Suprapubic skin (tissue), 3 donors: ENCODE measurements around the gene CLIP2.

ENCODE experiments used
- EP300 ChIP-seq: sonication (generic); formaldehyde crosslinking; IDR thresholded peaks from one replicate; pipeline ENCODE4 v1.6.1; 2017; ENCODE audit warnings: antibody characterized with exemption
- TF ChIP-seq, protein P1 (sequence below), 2 donors: fragments of 200-600 bp in 1 of 2; fragments of 450-650 bp in 1 of 2; sonication (generic) in 1 of 2; IDR thresholded peaks; one replicate each; pipeline ENCODE4 v1.5.1; 2016 to 2019; ENCODE audit warnings: antibody characterized with exemption in 2 of 2, mild to moderate bottlenecking in 1 of 2, moderate library complexity in 1 of 2

DNA sequence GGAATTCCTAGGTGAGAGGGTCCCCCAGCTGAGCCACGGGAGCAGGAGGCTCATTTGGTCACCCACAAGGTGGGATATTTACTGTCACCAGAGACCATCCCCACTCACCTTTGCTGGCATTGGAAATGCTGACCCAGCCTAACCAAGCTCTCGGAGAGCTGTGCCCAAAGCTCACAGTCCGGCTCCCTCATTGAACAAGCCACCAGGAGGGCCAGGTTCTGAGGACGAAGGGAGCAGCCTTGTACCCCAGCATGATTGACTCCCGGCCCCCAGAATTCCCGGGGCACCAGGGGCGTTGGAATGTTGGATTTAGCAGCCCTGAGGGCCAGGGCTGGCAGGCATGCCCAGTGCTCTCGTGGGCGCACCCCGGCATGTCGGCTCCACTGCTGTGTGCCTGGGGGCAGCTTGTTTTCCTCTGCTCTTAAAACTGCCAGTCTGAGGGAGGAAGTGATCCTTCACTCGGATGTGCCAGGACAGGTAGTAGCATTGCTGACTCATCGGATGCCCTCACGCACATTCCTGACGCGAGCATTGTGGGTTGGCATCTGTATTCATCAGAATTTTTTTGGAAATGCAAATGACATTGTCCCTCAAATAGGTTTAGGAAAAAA, 23.3 kb downstream of the CLIP2 start:
- TF ChIP-seq EP300 = no peak
- TF ChIP-seq, protein P1, sequence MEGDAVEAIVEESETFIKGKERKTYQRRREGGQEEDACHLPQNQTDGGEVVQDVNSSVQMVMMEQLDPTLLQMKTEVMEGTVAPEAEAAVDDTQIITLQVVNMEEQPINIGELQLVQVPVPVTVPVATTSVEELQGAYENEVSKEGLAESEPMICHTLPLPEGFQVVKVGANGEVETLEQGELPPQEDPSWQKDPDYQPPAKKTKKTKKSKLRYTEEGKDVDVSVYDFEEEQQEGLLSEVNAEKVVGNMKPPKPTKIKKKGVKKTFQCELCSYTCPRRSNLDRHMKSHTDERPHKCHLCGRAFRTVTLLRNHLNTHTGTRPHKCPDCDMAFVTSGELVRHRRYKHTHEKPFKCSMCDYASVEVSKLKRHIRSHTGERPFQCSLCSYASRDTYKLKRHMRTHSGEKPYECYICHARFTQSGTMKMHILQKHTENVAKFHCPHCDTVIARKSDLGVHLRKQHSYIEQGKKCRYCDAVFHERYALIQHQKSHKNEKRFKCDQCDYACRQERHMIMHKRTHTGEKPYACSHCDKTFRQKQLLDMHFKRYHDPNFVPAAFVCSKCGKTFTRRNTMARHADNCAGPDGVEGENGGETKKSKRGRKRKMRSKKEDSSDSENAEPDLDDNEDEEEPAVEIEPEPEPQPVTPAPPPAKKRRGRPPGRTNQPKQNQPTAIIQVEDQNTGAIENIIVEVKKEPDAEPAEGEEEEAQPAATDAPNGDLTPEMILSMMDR (IDR thresholded peaks at IDR 0.05) = no peak
